GM21381 (cell line): ENCODE results near the gene ILF2.
"Not testable (repeated sequence)": the region's sequence is repeated elsewhere in the genome, so short reads cannot be mapped to it uniquely, and the experiment has no call there.

Source experiments
- ATAC-seq: cut with Tn5 transposase; IDR thresholded peaks from one replicate; pipeline ENCODE4 v1.9.1; 2021; ENCODE audit warnings: mild to moderate bottlenecking, moderate library complexity; ENCODE audit not compliant: unreplicated experiment

Gene ILF2

GRCh38 chr1:153679337-153680119 lies 8.7 kb upstream of the ILF2 start:
- no peak for ATAC-seq

- no peak for ATAC-seq
Observed at GRCh38 chr1:153678519-153679336, 7.9 kb upstream of the ILF2 start, which contains the start of gene NPR1. NPR1 (plus strand) TSS chr1:153678688; CDS start chr1:153679109, 421 bp downstream.

- no peak for ATAC-seq
Observed at GRCh38 chr1:153677718-153678518, 7.1 kb upstream of the ILF2 start.

DNA sequence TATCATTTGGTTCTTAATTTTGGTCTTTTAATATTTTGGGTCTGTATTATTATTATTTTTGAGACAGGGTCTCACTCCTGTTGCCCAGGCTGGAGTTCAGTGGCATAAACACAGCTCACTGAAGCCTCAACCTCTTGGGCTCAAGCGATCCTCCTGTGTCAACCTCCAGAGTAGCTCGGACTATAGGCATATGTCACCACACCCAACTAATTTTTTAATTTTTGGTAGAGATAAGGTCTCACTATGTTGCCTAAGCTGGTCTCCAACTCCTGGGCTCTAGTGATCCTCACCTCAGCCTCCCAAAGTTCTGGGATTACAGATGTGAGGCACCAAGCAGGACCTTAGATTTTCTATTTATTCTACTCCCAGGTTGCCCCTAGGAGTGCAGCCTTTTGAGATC lies 2.7 kb upstream of the ILF2 start:
- no peak for ATAC-seq

DNA sequence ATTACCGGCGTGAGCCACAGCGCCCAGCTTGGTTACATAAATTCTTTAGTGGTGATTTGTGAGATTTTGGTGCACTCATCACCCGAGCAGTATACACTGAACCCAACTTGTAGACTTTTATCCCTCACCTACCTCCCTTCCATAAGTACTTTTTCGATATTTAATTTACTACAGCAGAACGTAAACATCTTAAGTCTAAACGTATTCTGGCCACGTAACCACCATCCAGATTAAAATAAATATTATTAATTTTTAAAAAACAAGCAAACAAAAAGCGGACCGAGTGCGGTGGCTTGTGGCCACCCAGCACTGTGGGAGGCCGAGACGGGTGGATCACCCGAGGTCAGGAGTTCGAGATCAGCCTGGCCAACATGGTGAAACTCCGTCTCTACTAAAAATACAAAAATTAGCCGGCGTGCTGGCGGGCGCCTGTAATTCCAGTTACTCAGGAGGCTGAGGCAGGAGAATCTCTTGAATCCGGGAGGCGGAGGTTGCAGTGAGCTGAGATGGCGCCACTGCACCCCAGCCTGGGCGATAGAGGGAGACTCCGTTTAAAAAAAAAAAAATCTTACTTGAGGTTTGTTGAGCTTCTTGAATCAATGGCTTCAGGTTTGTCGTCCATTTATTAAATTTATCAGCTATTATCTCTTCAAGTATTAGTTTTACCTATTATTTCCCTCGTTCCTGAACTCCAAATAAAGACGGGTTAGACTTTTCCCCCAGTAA lies 998 bp upstream of the ILF2 start:
- peak; percentile 14 for ATAC-seq

DNA sequence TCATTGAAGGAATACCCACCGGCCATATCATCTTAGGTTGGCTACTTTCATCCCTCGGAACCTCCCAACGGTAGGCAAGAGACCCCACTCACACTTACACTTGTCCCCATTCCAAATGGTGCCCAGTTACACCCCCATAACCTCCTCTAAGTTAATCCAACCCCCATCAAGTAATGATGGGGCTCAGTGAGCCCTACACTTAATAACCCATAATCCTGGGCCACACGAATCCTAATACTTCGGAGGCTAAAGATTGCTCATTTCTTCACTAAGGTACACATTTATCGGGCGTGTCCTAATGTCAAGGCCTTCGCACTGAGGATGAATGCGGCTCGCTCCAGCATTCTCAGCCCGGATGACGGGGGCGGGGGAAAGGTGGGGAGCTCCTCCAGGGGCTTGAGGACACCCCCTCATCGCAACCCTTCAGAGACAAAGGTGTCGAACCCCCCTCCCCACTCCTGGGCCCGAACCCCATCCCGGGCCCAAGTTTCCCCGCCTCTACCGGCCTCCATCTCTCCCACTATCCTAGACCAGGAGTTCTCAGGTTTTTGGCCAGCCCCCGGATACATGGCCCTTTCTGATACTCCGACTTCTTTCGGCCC lies 435 bp downstream of the ILF2 start:
- no peak for ATAC-seq

DNA sequence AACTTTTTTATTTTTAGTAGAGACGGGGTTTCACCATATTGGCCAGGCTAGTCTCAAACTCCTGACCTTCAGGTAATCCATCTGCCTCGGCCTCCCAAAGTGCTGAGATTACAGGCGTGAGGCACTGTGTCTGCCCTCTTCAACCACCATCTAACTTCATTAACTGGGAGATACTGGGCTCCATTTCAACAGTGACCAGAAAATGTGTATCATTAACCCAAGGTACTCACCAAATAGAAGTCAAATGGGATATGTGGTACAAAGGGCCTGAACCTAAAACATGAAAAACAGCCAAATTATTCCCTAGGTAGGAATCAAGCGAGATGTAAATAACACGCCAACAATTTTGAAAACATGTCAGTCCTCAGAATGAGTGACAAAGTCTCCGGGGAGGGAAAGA lies 1.2 kb downstream of the ILF2 start:
- ATAC-seq: no peak

DNA sequence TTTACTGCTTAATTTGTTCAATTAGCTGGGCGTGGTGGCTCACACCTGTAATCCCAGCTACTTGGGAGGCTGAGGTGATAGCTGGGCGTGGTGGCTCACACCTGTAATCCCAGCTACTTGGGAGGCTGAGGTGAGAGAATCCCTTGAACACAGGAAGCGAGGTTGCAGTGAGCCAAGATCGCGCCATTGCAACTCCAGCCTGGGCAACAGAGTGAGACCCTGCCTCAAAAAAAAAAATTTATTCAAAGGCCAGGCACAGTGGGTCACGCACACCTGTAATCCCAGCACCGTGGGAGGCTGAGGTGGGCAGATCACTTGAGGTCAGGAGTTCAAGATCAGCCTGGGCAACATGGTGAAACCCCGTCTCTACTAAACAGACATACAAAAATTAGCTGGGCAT lies 2.1 kb downstream of the ILF2 start:
- ATAC-seq: not testable (repeated sequence)

DNA sequence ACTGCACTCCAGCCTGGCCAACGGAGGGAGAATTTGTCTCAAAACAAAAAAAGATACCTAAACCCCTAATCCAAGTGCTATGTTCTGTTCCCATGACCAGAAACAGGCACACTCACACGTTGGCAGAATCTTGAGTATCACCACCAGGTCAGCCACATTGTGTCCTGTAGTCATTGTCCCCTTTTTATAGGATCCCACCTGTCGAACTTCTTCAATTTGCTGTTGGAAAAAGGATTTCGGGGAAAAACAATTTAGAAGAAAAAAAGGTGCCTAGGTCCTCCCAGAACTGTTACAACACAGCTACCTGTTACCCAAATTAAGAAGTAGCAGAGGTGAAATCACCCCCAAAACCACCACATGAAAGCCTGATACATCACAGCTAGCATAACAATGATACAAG lies 3.4 kb downstream of the ILF2 start:
- no peak for ATAC-seq

DNA sequence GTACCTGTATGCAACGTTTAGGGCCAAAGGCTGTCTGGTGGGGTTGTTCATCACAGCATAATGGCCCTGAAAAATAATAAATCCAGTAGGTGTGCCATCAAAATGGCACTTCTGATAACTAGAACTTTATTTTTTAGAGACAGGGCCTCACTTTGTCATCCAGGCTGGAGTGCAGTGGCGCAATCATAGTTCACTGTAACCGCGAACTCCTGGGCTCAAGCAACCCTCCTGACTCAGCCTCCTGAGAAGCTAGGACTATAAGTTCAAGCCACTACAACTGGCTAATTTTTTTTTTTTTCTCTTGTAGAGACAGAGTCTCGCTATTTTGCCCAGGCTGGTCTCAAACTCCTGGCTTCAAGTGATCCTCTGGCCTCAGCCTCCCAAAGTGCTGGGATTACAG lies 7.6 kb downstream of the ILF2 start:
- ATAC-seq: no peak

- no peak for ATAC-seq
Observed at GRCh38 chr1:153662269-153662668, 8.5 kb downstream of the ILF2 start.

GRCh38 chr1:153661111-153661708 lies 9.6 kb downstream of the ILF2 start:
- no peak for ATAC-seq

DNA sequence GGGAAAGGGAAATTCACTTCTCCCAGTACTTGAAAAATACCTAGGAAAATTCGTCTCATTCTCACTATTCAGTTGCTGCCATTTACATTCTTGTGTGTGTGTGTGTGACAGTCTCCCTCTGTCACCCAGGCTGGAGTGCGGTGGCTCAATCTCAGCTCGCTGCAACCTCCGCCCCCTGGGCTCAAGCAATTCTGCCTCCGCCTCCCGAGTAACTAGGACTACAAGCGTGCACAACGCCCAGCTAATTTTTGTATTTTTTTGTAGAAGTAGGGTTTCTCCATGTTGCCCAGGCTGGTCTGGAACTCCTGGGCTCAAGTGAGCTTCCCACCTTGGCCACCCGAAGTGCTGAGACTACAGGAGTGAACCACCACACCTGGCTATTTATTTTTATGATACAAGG lies 11.1 kb downstream of the ILF2 start:
- no peak for ATAC-seq

- ATAC-seq: no peak
Observed at GRCh38 chr1:153659175-153659534, 11.6 kb downstream of the ILF2 start.

- ATAC-seq: peak; percentile 92
Observed at GRCh38 chr1:153658400-153659174, 12.2 kb downstream of the ILF2 start, which contains the start of gene SNAPIN. SNAPIN (plus strand) TSS chr1:153658703; CDS start chr1:153658744, 41 bp downstream.

DNA sequence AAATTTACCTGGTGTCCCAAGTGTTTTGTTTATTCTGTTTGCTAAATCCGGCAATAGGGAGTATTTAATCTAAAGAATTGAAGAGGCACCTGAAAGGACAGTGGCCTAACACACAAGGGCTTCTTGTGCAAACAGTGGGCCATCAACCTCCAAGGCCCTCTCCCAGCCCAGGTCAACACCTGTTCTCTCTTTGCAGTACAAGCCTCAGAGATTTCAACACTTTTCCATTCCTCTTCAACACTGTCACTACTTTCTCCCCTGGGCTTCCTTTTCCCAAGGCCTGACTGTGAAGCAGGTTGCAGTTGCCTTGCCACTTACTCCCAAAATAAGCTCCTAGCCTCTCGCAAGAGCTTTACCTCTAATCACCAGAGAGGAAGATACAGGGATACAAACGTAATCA lies 15.5 kb downstream of the ILF2 start:
- no peak for ATAC-seq

DNA sequence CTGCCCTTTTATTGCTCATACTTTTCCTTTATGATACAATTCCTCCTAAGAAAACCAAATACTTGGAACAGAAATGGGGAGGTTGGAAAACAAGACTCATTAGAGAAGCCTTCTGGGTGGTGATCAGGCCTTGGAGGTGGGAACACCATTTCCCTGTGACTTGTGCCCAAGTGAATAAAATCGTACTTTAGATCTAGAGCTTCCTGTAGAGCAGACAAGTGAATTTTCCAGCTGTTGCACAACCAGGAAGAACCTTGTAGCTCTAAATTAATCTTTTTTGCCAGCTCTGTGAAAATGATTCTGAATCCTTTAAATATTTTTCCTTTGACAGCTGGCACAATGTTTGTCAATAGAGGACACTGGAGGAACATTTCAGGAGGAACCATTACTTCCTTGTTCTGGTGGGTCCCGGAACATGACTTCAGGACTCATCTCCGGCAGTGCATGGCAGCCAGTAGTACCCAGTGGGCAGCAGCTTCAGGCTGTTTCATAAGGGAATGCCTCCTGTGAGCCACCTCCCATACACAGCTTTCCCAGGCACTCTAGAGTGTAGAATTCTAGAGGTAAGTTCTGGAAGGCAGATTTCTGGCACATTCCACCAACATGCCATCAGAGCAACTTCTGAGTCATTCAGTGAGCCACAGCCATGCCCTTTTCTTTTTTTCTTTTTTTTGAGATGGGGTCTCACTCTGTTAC lies 17.8 kb downstream of the ILF2 start:
- ATAC-seq: no peak

GRCh38 chr1:153651771-153652170 lies 19.0 kb downstream of the ILF2 start:
- ATAC-seq: no peak

- ATAC-seq: no peak
Observed at GRCh38 chr1:153649863-153650235, 20.9 kb downstream of the ILF2 start.
